Mammary epithelial cell (primary cell): ENCODE results near the gene POLR1C.

Experiments
- CTCF ChIP-seq, 2 donors: IDR thresholded peaks in 1 of 2; conservative IDR thresholded peaks in 1 of 2; 2 replicates each; pipeline ENCODE4 v1.5.1; 2011 to 2012; ENCODE audit warnings: inconsistent platforms in 2 of 2, low read length in 2 of 2, mild to moderate bottlenecking in 2 of 2, control low read depth in 1 of 2, low read depth in 1 of 2; ENCODE audit not compliant: insufficient read depth in 1 of 2; ENCODE audit errors: extremely low read depth in 1 of 2
- EZH2 ChIP-seq: IDR thresholded peaks from 2 replicates; pipeline ENCODE4 v1.6.1; 2012; ENCODE audit warnings: low read length, inconsistent platforms, borderline replicate concordance

GRCh38 chr6:43496370-43497128, 20.3 kb upstream of the POLR1C start:
- TF ChIP-seq CTCF (conservative IDR thresholded peaks at IDR 0.05 in 1 of 2, IDR thresholded peaks at IDR 0.05 in 1 of 2; ENCODE audit: extremely low read depth in 1 of 2, insufficient read depth in 1 of 2, low read depth in 1 of 2, low read length in 2 of 2) (peak; percentile 82 to 89), EZH2 (no peak)
